ENCODE measurements around the gene PPAT. TPM values are rescaled to one million over a fixed set of nuclear protein-coding genes. Genes with fewer than 3 reads are reported as not detected.

PPAT gene
- total RNA-seq, 2 donors from 2014 or later, result 4.8 to 5.9 TPM

DNA sequence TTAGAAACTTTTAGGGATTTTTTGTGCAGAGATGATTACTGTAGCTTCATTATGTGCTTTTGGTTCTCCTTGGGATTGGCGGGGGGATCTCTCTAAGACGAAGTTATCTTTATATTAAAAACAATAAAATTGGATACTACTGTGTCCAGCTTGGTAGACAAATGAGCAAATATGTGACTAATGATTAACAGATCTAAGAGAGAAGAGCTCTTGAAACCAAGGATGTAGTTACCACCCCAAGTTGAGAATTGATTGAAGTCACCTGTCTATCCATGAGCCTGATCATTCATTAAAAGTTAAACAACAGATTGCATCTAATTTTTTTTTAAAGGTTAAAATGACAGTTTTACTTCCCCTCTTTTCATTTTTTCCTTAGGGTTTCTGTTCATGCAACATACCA, 9.3 kb upstream of the PPAT start:
- intact Hi-C loops (cut with DNase I), result no loop called here
- no peak for DNase-seq (ENCODE audit: low spot score)

- DNase-seq (ENCODE audit: low spot score), result no peak
- intact Hi-C loops (cut with DNase I), result no loop called here
These were observed 5.6 kb upstream of the PPAT start for GRCh38 chr4:56440983-56441382.

GRCh38 chr4:56438766-56439165, 3.4 kb upstream of the PPAT start:
- intact Hi-C loops (cut with DNase I), result no loop called here
- no peak for DNase-seq (ENCODE audit: low spot score)

- peak; percentile 85 for DNase-seq (ENCODE audit: low spot score)
- intact Hi-C loops (cut with DNase I), result no loop called here
These were observed 746 bp downstream of the PPAT start for GRCh38 chr4:56434599-56435139.

DNA sequence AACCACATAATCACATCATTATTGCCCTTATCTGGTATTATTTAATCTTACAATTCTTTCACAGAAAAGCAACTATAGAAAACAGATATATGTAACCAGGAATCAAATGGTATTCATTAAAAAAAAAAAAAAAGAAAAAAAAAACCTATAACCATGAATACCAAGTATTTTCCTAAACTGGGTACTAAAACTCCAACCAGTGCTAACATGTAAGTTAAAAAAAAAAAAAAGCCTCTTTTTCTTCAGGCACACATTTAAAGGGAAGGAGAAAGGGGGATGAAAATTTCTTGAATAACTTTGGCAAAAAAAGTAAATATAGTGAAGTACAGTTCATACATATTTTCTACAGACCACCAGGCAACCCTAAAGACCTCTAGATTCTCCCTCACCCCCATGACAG, 2.1 kb downstream of the PPAT start:
- intact Hi-C loops (cut with DNase I), result no loop called here
- no peak for DNase-seq (ENCODE audit: low spot score)

DNA sequence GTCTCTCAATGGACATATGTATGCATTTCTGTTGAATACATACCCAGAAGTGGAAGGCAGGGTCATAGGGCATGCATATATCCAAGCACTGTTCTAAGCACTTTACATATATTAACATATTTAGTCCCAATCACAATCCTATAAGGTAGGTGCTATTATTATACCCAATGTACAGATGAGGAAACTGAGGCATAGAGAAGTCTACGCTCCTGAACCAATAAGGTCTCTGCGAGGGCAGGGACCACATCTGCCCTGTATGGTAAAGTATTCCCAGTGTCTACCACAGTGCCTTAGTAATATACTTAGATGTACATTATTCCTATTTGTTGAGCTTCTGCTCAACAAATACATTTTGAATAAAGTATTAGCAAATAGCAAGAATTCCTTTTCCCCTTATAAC, 5.2 kb downstream of the PPAT start:
- DNase-seq (ENCODE audit: low spot score), result no peak
- intact Hi-C loops (cut with DNase I), result no loop called here

DNA sequence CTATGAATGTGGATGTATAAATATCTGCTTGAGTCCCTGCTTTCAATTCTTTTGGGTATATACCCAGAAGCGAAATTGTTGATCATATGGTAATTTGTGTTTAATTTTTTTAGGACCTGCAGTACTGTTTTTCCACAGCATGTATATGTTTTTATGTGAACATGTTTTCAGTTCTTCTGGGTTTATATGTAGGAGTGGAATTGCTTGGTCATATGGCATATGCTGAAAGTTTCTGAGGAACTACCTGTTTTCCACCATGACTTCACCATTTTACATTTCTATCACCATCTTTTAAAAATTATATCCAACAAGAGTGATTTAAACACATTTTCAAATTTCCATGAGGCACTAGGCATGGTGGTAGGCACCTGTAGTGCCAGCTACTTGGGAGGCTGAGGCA, 8.2 kb downstream of the PPAT start:
- DNase-seq (ENCODE audit: low spot score), result no peak
- intact Hi-C loops (cut with DNase I), result loop anchor here in 1 of 2 donors (10.0 kb wide), 1 partner anchor 408 kb away; no protein-coding TSS in a partner anchor

DNA sequence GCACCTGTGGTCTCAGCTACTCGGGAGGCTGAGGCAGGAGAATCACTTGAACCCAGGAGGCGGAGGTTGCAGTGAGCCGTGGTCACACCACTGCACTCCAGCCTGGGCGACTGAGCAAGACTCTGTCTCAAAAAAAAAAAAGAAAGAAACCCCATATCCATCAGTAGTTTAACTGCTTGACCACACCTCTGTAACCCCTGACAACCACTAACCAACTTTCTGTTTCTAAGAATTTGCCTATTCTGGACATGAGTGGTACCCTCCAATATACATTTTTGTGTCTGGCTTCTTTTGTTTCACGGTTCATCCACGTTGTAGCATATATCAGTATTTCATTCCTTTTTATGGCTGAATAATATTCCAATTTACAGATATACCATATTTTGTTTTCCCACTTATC, 9.1 kb downstream of the PPAT start:
- DNase-seq (ENCODE audit: low spot score), result no peak
- intact Hi-C loops (cut with DNase I), result loop anchor here in 1 of 2 donors (10.0 kb wide), 1 partner anchor 409 kb away; no protein-coding TSS in a partner anchor

GRCh38 chr4:56425518-56425917, 9.9 kb downstream of the PPAT start:
- DNase-seq (ENCODE audit: low spot score), result no peak
- intact Hi-C loops (cut with DNase I), result loop anchor here in 1 of 2 donors (10.0 kb wide), 1 partner anchor 409 kb away; no protein-coding TSS in a partner anchor

DNA sequence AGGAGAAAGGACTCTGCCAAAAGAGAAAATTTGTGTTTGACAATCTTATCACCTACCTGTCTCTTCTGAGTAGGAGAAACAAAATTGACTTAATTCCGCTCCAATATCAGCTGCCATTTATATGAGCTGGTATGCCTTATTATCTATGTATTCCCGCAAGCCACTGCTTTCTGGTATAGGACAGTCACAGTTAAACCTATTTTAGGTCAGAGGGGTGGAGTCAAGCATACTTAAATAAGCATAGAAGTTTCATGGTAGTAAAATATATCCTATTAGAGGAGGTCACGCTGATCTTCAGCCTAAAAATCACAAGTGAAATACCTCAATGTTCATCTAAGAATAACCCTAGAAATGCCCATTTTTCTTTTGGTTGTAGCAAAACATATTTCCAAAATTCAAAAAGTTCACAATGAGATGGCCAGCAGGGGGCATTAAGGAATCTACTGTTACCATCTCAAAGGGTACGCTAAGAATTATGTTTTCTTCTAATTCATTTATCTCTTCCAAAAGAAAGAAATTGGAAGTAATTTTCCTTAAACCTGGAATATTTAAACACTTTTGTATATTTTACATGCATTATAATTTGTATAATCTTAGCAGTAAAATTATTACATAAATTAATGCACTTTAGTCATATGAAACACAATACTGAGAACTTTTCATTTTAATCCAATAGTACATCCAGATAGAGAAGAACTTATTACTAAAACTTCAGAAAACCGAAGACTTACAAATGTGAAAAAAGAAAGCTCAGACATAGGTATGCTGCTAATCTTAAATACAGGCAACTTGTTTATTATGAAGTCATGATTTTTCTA, 10.5 kb downstream of the PPAT start:
- no peak for DNase-seq (ENCODE audit: low spot score)
- intact Hi-C loops (cut with DNase I), result loop anchor here in 1 of 2 donors (10.0 kb wide), 1 partner anchor 410 kb away; no protein-coding TSS in a partner anchor

DNA sequence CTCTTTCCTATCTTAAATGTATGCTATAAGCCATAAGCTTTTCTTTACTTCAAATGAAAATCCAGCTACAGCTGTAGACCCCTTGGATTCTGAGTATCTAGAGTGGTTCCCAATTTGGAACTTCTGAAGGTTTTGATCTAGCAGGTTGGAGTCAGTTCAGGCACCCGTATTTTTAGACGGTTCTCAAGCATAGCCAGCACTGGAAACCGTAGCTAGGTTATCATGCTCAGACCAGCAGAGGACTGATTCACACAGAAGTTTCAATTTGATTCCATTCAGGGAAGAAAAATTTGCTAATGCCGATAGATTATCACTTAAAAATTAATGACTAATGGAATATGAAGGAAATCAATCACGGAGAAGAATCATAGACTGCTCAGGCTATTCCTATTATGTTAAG, 11.2 kb downstream of the PPAT start:
- intact Hi-C loops (cut with DNase I), result loop anchor here in 1 of 2 donors (10.0 kb wide), 1 partner anchor 411 kb away; no protein-coding TSS in a partner anchor
- DNase-seq (ENCODE audit: low spot score), result no peak

DNA sequence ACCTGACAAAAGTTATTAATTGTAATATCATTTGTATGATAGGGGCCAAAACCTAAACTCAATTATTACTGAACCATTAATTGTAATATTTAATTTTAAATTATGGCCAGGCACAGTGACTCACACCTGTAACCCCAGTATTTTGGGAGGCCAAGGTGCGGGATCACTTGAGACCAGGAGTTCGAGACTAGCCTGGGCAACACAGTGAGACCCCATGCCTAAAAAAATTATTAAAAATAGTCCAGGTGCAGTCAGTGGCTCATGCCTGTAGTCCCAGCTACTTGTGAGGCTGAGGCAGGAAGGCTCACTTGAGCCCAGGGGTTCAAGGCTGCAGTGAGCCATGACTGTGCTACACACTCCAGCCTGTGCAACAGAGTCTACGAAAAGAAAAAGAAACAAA, 18.0 kb downstream of the PPAT start:
- intact Hi-C loops (cut with DNase I), result no loop called here
- DNase-seq (ENCODE audit: low spot score), result no peak

- DNase-seq (ENCODE audit: low spot score), result no peak
- intact Hi-C loops (cut with DNase I), result no loop called here
These were observed 19.1 kb downstream of the PPAT start for GRCh38 chr4:56416349-56416748.

DNA sequence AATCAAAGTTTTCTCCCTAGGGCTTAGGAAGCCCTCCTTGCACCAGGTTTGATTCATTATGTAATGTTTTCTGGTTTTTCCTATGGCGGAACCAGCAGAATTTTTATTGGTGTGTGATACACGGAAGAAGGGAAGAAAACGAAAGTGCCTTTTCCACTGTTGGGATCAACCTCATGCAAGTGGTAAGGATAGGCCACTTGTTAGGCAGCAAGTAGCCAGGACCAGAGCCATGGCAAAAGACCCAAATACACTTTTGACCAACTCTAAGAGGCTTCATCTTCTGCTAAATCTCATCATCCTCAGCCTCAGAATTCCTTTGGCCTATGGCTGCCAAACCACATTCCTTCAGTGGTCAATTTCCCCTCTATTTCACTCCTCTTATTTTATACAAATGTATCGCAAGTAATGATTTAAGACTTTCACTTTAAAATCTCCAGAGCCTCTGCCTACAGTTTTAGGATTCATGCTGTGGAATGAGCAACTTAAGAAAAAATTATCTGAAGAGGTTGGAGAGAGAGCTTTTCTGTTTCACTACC, 21.2 kb downstream of the PPAT start:
- intact Hi-C loops (cut with DNase I), result no loop called here
- no peak for DNase-seq (ENCODE audit: low spot score)

- DNase-seq (ENCODE audit: low spot score), result no peak
These were observed 25.0 kb downstream of the PPAT start for GRCh38 chr4:56410247-56411062.

DNA sequence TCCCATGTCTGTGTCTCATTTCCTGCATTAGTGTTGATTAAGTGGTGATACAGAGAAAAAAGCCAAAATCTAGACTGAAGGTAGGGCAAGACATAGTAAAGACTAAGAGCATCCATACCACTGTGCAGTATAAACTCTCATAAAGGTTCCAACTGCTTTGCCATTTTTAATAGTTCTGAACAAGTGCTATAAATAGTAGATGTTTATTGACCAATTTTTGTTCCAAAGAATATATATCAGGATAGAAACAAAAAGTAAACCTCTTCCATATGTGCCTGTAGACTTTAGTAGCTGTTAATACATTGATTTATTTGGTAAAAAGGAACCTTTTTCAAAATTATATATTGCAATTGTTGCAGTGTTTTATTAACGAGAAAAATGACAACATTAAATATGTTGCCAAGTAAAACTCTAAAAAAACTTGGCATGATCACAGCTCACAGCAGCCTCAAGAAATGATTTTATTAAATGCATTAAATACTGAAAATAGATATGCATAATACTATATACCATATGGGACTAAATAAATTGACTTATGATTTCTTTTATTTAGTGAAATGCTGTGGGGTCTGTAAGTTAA, 25.8 kb downstream of the PPAT start:
- intact Hi-C loops (cut with DNase I), result no loop called here
- DNase-seq (ENCODE audit: low spot score), result no peak

More at GRCh38 chr4:56410247-56411062, 25.0 kb downstream of the PPAT start:
- intact Hi-C loops (cut with DNase I), result no loop called here

DNA sequence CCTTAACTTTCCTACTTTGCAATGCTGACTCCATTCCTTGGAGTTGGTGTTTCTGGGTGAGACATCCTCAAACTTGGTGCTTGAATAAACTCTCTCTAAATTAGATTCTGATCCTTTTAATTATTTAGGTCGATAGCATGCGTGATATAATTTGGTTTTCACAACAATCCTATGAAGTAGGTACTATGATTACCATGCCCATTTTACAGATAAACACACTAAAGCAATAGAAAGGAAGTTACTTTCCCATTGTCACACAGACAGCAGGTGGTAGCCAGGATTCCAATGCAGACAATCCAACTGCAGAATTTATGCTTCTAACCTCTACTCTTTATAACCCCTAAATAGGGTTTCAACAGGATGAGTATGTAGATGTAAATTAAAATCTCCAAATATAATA, 26.4 kb downstream of the PPAT start:
- DNase-seq (ENCODE audit: low spot score), result no peak
- intact Hi-C loops (cut with DNase I), result no loop called here

DNA sequence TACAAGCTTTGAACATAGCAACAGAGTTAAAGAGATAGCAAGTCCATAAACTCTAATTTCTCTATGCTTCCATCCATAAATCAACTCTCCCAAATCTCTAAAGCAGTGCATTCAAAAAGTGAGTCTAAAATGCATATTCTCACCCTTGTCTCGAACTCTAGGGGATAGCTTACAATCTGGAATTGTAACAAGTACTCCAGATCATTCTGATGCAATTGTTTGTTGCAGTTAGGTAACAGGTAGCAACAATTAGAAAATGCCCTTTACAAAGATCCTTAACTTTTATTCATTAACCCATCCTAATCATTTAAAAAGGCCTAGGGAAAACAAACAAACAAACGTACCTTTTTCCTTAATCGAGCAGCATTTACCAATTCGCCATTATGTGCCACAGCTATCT, 29.3 kb downstream of the PPAT start:
- intact Hi-C loops (cut with DNase I), result no loop called here
- DNase-seq (ENCODE audit: low spot score), result no peak

GRCh38 chr4:56405016-56405415, 30.4 kb downstream of the PPAT start:
- intact Hi-C loops (cut with DNase I), result no loop called here
- DNase-seq (ENCODE audit: low spot score), result no peak

All from posterior vena cava (tissue), 2 donors.